ENCODE measurements around the gene CEP76. TPM values are rescaled to one million over a fixed set of nuclear protein-coding genes. Genes with fewer than 3 reads are reported as not detected.
"Not testable (repeated sequence)": the region's sequence is repeated elsewhere in the genome, so short reads cannot be mapped to it uniquely, and the experiment has no call there.

The CEP76 gene
- total RNA-seq, 1 experiment from 2014 or later = 12.9 TPM

- no peak overlapping the region for H3K4me3 ChIP-seq (ENCODE audit: low read depth in 2 of 2, low read length in 2 of 2)
- POLR2A ChIA-PET = no interaction called here
- no peak for ATAC-seq
Measured at GRCh38 chr18:12628706-12629702, 73.5 kb downstream of the CEP76 start.

DNA sequence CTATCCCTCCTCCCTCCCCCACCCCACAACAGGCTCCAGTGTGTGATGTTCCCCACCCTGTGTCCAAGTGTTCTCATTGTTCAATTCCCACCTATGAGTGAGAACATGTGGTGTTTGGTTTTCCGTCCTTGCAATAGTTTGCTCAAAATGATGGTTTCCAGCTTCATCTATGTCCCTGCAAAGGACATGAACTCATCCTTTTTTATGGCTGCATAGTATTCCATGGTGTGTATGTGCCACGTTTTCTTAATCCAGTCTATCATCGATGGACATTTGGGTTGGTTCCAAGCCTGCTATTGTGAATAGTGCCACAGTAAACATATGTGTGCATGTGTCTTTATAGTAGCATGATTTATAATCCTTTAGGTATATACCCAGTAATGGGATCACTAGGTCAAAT is 75.3 kb downstream of the CEP76 start:
- DNase-seq (ENCODE audit: low read depth, low spot score); H3K27ac ChIP-seq (ENCODE audit: low read length); intact Hi-C loops (cut with micrococcal nuclease; ENCODE audit: unreplicated experiment); ATAC-seq; H3K4me3 ChIP-seq (ENCODE audit: low read depth in 2 of 2, low read length in 2 of 2); BruUV-seq (replicated peaks); H3K4me1 ChIP-seq (ENCODE audit: control insufficient read depth, insufficient read depth, low read length); POLR2A ChIA-PET; H3K9me3 ChIP-seq (ENCODE audit: control insufficient read depth, insufficient read depth, low read depth, low read length); CTCF ChIA-PET; H3K36me3 ChIP-seq (ENCODE audit: control insufficient read depth, insufficient read depth, low read length); H3K27me3 ChIP-seq (ENCODE audit: control insufficient read depth, insufficient read depth, low read length); in situ Hi-C loops (cut with HindIII; ENCODE audit: low pct_unique_long_range_greater_than_20kb, low sequenced_read_pairs): not testable (repeated sequence)

More at GRCh38 chr18:12628706-12629702, 73.5 kb downstream of the CEP76 start:
- Histone ChIP-seq H3K36me3 (ENCODE audit: control insufficient read depth, insufficient read depth, low read length) (no peaks in the 10 kb centered on the region; the same call in 1 of the 2 replicates), H3K27ac (ENCODE audit: low read length) (no peak overlapping the region), H3K9me3 (ENCODE audit: control insufficient read depth, insufficient read depth, low read depth, low read length) (no peaks in the 10 kb centered on the region), H3K4me1 (ENCODE audit: control insufficient read depth, insufficient read depth, low read length) (no peaks in the 10 kb centered on the region), H3K27me3 (ENCODE audit: control insufficient read depth, insufficient read depth, low read length) (no peaks in the 10 kb centered on the region)
- in situ Hi-C loops (cut with HindIII; ENCODE audit: low pct_unique_long_range_greater_than_20kb, low sequenced_read_pairs) (no loop called here), intact Hi-C loops (cut with micrococcal nuclease; ENCODE audit: unreplicated experiment) (no loop called here)
- no TSS peak for BruUV-seq (replicated peaks)
- TF ChIP-seq TCF7L2 (IDR thresholded peaks at IDR 0.05; ENCODE audit: low read depth, low read length) (no peak), POLR2AphosphoS5 (IDR thresholded peaks at IDR 0.05; ENCODE audit: low read depth, low read length) (no peak), CTCF (IDR thresholded peaks at IDR 0.05) (no peak), SIN3A (IDR thresholded peaks at IDR 0.05; ENCODE audit: borderline replicate concordance, insufficient read depth, low read depth, low read length) (no peak)
- TF ChIP-seq, protein P1, sequence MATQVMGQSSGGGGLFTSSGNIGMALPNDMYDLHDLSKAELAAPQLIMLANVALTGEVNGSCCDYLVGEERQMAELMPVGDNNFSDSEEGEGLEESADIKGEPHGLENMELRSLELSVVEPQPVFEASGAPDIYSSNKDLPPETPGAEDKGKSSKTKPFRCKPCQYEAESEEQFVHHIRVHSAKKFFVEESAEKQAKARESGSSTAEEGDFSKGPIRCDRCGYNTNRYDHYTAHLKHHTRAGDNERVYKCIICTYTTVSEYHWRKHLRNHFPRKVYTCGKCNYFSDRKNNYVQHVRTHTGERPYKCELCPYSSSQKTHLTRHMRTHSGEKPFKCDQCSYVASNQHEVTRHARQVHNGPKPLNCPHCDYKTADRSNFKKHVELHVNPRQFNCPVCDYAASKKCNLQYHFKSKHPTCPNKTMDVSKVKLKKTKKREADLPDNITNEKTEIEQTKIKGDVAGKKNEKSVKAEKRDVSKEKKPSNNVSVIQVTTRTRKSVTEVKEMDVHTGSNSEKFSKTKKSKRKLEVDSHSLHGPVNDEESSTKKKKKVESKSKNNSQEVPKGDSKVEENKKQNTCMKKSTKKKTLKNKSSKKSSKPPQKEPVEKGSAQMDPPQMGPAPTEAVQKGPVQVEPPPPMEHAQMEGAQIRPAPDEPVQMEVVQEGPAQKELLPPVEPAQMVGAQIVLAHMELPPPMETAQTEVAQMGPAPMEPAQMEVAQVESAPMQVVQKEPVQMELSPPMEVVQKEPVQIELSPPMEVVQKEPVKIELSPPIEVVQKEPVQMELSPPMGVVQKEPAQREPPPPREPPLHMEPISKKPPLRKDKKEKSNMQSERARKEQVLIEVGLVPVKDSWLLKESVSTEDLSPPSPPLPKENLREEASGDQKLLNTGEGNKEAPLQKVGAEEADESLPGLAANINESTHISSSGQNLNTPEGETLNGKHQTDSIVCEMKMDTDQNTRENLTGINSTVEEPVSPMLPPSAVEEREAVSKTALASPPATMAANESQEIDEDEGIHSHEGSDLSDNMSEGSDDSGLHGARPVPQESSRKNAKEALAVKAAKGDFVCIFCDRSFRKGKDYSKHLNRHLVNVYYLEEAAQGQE (IDR thresholded peaks at IDR 0.05; ENCODE audit: insufficient read depth in 1 of 2, low read depth in 2 of 2, low read length in 1 of 2) = no peak
- CTCF ChIA-PET = no interaction called here
- DNase-seq (ENCODE audit: low read depth, low spot score) = no peak

DNA sequence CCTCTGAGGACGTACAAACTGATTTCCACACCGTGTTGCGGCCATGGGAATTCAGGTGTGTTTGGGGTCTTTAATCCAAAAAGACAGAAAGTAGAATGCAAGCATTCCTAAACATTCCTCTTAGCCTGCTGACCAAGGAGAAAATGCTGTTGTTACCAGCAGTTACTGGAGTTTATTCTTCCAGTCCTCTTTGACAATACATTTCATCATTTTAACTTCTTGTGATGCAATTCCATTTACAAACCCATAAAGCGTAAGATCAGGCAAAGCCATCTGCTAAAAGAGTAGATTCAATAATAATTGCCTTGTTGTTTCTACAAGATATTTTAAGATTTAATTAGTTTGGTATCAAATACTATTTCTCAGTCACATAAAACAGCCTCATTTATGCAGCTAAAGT is 77.3 kb downstream of the CEP76 start:
- Histone ChIP-seq H3K27me3 (ENCODE audit: control insufficient read depth, insufficient read depth, low read length) (no peaks in the 10 kb centered on the region), H3K27ac (ENCODE audit: low read length) (no peak overlapping the region), H3K36me3 (ENCODE audit: control insufficient read depth, insufficient read depth, low read length) (no peaks in the 10 kb centered on the region), H3K4me1 (ENCODE audit: control insufficient read depth, insufficient read depth, low read length) (no peaks in the 10 kb centered on the region), H3K9me3 (ENCODE audit: control insufficient read depth, insufficient read depth, low read depth, low read length) (no peaks in the 10 kb centered on the region), H3K4me3 (ENCODE audit: low read depth in 2 of 2, low read length in 2 of 2) (no peak overlapping the region)
- CTCF ChIA-PET = no interaction called here
- POLR2A ChIA-PET = no interaction called here
- DNase-seq (ENCODE audit: low read depth, low spot score) (no peak), ATAC-seq (no peak)
- in situ Hi-C loops (cut with HindIII; ENCODE audit: low pct_unique_long_range_greater_than_20kb, low sequenced_read_pairs) (no loop called here), intact Hi-C loops (cut with micrococcal nuclease; ENCODE audit: unreplicated experiment) (no loop called here)
- BruUV-seq (replicated peaks) = no TSS peak
- TF ChIP-seq POLR2AphosphoS5 (IDR thresholded peaks at IDR 0.05; ENCODE audit: low read depth, low read length) = no peak
- TF ChIP-seq, protein P1 (IDR thresholded peaks at IDR 0.05; ENCODE audit: insufficient read depth in 1 of 2, low read depth in 2 of 2, low read length in 1 of 2) = no peak
- no peak for TF ChIP-seq TCF7L2 (IDR thresholded peaks at IDR 0.05; ENCODE audit: low read depth, low read length)
- TF ChIP-seq SIN3A (IDR thresholded peaks at IDR 0.05; ENCODE audit: borderline replicate concordance, insufficient read depth, low read depth, low read length) = no peak
- TF ChIP-seq CTCF (IDR thresholded peaks at IDR 0.05) = no peak
